Measurements from ENCODE around the gene AGFG2. TPM values are rescaled to one million over a fixed set of nuclear protein-coding genes. Genes with fewer than 3 reads are reported as not detected.

Gene AGFG2
- total RNA-seq, 1 experiment from 2014 or later: 6.5 TPM

DNA sequence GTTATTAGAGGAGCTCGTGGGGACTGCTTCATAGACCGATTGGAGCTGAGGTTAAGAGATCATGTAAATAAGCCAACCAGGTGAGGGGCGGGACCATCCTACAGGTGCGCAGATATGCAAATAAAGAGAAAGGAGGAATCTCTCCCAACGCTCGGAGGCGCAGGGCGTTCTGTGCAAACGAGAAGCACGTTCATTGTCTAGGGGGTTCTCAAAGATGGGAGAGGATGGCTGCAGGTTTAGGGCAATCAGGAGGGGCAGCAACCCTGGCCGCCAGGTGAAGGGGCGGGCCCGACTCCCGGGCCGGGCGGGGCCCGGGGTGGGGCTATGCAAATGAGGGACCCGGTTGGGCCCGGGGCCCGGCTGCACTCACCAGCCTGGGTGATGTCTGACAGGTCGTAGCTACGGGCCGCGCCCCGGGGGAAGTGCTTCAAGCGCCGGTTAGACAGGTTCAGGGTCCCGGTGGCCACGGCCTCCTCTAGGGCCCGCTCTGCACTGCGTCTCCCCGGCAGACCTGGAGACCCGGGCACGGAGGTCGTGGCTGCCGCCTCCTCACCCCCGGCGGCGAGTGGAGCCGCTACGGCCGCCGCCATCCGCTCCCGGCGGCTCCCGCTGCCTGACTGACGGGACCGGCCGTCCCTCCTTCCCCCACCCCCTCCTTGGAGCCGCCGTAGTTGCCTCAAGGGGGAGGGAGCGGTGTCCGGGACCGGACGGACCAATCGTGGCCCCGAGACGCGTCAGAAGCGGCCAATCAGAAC, 46.7 kb downstream of the AGFG2 start, which contains the start of gene LRCH4:
Gene LRCH4 (minus strand): TSS at position 619 of the 755 bp plus-strand sequence. CDS start 29 bp downstream, at position 590.
- no peak for DNase-seq (ENCODE audit: low read depth)

DNA sequence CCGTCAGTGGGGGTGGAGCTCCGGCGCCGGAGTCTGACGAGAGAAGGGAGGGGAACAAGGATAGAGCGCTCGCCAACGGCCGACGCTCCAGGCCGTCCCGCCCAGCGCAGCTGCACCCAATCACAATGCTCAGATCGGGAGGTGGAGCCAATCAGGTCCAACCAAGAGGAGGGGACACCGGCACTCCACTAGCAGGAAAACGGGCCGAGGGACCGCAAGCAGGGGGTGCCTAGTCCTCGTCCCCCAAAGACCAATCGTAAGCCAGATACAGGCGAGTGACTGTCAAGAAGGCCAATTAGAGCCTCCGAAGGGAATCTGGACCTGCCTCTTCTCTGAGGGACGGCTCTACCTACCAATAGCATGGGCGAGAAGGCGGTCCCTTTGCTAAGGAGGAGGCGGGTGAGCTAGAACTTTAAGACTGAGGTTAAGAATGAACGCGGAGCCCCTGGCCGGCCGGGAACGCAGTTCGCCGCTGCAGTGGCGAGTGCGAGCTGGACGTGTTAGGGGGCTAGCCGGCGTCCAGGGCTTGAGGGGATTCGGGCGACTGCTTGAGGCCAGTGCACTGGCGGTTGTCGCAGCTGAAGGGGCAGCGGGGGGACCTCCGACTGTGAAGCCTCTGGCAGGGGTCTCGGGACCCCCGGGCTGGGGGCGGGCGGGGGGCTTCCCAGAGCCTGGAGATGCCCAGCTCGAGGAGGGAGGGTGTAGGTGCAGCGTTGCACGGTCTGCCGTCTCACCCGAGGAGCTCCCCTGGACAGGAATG, 47.4 kb downstream of the AGFG2 start, which contains the start of gene FBXO24:
Gene FBXO24 (plus strand): TSS at position 63 of the 760 bp plus-strand sequence. CDS start 298 bp downstream, at position 361.
- DNase-seq (ENCODE audit: low read depth): peak; percentile 100

DNA sequence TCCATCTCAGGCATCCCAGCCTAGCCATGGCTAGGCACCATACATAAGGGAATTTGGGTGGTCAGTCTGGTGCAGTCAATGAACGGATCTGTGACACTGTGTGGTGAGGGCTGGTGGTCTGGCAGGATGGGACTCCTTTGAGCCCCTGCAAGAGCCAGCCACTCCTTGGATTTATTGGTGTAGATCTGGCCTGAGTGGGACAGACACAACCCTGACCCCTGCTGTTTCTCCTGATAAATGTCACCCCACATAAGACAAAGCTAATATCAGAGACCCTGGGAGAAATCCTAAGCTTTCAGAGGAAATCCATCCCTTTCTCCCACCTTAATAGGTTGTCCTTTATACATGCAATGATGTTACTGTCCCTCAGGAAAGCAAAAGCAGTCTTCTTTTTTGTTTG, 49.4 kb downstream of the AGFG2 start:
- peak; percentile 50 for DNase-seq (ENCODE audit: low read depth)

DNA sequence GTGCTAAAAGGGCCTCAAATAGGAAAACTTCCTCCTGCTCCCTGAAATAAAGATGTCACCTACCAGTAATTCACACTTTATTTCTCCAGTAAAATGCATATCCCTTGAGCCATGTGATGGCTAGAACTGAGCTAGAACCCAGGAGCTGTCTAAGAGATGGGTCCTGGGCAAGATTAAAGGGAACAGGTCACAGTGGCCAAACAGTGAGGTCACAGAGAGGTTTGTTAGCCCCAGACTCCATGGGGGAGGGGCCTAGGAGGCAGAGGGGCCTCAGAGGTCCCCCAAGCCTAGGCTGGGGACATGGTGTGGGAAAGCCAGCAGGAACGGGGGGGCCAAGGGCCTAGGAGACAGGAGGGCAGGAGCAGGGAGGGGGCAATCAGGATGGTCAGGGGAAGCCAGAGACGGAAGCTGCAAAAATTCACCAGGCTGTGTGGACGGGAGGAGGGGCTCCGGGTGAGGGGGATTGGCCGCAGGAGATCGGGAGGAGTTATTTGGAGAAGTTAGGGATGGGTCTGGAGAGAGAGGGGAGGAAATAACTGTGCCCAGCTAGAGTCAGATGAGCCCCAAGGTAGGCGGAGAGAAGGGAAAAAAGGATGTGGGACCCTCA, 50.4 kb downstream of the AGFG2 start:
- no peak for DNase-seq (ENCODE audit: low read depth)

DNA sequence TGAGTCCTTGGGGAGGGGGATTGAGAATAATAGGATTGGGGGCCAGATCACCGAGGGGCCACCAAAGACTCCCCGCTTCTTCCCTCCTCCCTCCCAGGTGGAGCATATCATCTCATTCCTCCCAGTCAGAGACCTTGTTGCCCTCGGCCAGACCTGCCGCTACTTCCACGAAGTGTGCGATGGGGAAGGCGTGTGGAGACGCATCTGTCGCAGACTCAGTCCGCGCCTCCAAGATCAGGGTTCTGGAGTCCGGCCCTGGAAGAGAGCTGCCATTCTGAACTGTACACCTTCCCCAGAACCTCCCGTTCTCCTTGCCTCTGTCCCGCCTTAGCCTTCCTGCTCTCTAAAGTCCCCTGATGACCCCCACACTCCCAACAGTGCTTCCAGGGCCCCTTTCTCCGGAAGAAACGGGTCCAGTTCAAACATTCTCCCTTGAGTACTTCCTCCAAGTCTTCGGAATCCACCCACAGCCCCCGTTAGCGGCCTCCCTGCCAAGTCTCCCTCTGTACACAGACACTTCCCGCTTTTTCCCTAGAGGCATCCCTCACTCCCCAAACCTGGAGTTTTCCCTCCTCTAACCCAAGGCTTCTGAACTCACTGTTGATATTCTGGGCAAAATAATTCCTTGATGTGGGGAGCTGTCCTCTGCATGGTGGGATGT, 51.2 kb downstream of the AGFG2 start:
- no peak for DNase-seq (ENCODE audit: low read depth)

DNA sequence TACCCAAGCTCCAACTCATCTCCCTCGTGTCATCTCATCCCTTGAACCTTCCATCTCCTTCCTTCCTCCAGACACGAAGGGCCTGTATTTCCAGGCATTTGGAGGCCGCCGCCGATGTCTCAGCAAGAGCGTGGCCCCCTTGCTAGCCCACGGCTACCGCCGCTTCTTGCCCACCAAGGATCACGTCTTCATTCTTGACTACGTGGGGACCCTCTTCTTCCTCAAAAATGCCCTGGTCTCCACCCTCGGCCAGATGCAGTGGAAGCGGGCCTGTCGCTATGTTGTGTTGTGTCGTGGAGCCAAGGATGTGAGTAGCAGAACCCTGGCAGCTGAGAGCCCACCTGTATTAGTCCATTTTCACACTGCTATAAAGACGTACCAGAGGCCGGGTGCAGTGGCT, 52.6 kb downstream of the AGFG2 start:
- DNase-seq (ENCODE audit: low read depth): no peak

DNA sequence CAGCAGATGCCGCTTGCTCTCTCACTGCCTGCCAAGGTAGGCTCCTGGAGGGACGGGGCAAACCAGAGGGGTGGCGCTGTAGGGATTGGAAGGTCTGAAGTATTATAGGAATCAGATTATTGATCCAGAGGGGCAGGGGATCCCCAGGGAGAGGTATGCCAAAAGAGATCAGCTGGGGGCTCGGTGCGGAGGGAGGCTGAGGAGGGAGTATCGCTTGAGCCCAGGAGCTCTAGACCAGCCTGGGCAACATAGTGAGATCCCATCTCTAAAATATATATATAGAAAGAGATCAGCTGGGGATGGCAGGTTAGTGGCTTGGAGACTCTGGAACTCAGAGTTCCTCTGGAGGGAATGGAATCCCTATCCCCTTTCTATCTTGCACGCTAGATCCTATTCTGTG, 56.2 kb downstream of the AGFG2 start:
- DNase-seq (ENCODE audit: low read depth): no peak

DNA sequence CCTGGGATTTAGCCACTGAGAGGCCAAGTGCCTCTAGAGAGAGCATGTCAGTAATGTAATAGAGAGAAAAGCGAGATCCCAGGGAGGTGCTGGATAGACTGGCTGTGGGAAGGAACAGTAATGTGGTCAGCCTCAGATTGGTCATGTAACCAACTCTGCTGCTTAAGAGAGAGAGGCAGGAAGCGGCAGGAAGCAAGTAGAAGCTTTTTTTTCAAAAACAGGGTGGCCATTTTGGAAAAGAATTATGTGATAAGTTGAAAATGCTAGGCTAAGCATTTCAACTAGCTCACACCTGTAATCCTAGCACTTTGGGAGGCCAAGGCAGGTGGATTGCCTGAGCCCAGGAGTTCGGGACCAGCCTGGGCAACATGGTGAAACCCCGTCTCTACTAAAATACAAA, 59.4 kb downstream of the AGFG2 start:
- peak; percentile 26 for DNase-seq (ENCODE audit: low read depth)

DNA sequence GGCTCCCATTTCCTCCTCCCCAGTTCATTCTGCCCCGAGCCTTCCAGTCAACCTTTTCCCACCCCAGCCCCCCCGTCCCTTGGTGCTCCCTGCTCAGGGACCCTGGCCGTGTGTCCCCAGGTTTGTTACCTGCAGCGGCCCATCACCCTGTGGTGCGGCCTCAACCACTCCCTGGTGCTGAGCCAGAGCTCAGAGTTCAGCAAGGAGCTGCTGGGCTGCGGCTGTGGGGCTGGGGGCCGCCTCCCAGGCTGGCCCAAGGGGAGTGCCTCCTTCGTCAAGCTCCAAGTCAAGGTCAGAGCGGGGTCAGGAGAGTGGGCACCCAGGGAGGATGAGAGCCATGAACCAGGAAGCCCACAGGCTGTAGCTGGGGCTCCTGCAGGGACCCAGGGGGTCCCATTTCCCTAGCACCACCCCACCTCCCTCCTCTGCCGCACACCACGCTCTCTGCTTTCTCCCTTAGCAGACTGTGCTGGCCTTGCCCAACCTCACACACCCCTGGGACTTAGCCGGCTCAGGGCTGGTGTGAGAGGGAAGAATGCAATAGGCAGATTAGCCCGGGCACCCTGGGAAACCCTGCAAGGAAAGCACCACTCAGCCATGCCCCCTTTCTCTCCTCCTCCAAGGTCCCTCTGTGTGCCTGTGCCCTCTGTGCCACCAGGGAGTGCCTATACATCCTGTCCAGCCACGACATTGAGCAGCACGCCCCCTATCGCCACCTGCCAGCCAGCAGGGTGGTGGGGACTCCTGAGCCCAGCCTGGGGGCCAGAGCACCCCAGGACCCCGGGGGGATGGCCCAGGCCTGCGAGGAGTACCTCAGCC, 61.1 kb downstream of the AGFG2 start:
- DNase-seq (ENCODE audit: low read depth): no peak

DNA sequence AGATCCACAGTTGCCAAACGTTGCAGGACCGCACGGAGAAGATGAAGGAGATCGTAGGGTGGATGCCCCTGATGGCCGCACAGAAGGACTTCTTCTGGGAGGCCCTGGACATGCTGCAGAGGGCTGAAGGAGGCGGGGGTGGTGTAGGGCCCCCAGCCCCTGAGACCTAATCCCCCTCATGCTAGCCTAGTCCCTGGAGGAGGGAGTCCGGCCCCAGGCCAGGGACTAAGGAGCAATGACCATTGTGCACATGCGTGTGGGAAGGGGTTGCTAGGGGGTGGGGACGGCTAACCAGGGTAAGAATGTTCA, 61.7 kb downstream of the AGFG2 start:
- no peak for DNase-seq (ENCODE audit: low read depth)

DNA sequence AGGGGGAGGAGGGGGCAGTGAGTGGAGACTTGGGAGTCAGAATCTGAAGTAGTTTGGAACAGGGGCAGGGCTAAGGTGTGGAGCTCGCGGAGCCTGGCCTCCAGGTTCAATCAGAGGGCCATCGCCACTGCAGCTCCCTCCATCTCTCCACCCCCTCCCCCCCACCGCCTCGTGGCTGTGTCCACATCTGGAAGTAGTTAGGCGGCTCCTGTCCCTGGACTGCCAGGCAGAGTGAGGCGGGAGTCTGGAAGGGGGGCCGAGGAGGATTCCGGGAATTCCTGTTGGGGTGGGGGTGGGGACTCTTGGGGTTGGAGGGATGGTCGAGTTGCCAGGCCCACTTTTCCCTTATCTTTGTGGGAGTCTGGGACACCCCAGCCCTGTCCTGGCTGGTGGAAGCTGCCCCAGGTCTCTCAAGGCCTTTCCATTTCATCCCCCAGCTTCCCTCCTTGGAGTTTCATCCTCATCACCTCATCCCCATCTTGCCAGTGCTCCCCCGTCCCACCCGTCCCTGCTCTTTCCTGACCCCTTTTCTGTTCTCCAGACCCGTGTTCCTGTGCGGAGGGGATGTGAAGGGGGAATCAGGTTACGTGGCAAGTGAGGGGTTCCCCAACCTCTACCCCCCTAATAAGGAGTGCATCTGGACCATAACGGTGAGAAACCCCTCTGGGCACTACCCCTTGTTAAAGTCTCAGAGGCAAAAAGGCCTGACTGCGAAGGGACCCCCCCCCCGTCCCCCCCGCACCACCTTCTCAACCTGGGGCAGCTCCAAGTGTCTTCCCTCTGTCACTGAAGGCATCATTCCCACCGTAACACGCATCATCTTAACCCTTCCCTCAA, 64.1 kb downstream of the AGFG2 start:
- DNase-seq (ENCODE audit: low read depth): peak; percentile 94

DNA sequence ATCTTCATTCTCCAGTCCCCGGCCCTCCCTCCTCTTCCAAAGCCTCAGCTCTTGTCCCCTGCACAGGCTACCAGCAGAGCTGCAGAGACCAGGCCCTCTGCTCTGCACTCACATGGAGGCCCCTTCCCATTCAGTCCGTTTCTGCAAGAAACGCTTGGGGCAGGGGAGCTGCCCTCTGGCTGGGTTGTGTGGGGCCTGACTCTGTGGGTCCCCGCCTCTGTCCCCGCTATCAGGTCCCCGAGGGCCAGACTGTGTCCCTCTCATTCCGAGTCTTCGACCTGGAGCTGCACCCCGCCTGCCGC, 64.7 kb downstream of the AGFG2 start:
- peak; percentile 43 for DNase-seq (ENCODE audit: low read depth)

DNA sequence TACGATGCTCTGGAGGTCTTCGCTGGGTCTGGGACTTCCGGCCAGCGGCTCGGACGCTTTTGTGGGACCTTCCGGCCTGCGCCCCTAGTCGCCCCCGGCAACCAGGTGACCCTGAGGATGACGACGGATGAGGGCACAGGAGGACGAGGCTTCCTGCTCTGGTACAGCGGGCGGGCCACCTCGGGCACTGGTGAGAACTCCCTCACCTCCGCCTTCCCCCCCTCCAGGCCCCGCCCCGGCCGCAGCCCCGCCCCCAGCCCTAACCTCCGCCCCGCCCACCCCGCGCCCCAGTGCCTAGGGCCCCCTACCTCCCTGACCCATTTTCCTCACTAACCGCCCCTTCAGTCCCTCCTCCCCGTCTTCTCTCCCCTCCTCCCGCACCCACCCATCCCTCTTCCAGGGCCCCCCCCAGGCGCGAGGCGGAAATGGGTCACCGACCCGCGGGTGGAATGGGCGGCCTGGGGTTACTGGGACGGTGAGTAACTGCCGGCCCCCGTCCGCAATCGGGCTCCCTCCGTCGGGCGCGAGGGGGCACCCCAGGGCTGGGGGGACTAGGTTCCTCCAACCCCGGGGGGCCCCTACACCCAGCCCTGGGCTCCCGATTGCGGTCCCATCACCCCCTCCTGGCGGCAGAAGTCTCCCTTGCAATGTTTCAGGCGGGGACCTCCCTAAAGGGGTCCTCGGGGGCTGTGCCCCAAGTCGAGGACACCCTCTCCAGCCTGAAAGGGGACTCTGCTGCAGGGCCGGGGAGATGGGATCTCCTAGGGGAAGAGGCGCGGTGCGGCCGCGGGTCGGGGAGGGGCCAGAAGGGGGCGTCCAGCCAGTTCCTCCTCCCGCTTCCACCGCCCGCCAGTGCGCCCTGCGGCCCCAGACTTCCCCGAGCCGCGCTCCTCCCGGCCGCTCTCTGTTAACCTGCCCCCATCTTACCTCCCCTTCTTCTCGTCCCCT, 65.3 kb downstream of the AGFG2 start:
- DNase-seq (ENCODE audit: low read depth): peak; percentile 79

DNA sequence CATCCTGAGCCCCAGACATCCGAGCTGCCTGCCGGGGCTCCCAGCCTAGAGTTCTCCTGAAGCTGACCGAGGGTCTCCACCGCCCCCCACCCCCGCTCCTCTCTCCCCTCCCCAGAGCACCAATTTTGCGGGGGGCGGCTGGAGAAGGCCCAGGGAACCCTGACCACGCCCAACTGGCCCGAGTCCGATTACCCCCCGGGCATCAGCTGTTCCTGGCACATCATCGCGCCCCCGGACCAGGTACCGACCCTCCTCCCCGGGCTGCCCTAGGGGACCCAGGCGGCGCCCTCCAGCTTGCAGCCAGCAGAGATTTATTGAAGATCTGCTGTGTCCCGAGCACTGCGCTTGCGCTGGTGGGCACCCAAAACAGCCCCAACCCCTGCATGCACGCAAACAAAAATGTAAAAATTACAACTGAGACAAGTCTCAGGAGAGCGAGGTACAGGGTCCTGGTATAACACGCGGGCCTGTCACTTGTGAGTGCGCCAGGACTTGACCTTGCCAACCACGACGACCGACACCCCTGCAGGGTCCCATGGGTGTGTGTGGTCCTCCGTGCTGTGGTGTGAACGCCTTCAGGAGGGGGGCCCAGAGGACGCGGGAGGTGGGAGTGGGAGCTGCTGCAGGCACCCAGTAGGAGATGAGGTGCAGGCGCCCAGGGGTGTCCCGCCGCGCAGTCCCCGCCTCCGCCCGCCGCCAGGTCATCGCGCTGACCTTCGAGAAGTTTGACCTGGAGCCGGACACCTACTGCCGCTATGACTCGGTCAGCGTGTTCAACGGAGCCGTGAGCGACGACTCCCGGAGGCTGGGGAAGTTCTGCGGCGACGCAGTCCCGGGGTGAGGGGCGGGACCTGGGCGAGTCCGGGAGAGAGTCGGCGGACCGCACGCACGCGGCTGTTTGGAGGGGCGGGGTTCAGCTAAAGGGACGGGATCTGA, 66.2 kb downstream of the AGFG2 start:
- DNase-seq (ENCODE audit: low read depth): no peak

DNA sequence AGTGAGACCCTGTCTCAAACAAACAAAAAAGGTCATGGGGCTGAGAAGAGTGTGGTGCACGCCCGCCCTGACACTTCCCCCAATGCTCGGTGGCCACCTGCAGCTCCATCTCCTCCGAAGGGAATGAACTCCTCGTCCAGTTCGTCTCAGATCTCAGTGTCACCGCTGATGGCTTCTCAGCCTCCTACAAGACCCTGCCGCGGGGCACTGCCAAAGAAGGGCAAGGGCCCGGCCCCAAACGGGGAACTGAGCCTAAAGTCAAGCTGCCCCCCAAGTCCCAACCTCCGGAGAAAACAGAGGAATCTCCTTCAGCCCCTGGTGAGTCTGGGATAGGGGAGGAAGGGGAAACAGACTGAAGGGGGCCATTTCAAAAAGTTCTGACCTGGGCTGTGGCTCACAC, 67.3 kb downstream of the AGFG2 start:
- no peak for DNase-seq (ENCODE audit: low read depth)

DNA sequence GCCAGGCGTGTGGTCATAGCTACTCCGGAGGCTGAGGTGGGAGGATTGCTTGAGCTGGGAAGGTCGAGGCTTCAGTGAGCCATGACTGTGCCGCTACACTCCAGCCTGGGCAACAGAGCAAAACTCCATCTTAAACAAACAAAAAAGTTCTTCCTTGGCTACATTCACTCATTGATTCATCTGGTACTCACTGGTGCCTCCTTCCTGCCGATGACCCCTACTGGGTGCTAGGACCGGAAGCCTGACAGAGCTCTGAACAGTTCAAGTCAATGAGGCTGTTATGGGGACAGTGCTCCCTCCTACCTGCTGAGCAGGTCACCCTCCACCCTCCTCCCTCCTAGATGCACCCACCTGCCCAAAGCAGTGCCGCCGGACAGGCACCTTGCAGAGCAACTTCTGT, 68.1 kb downstream of the AGFG2 start:
- DNase-seq (ENCODE audit: low read depth): no peak

DNA sequence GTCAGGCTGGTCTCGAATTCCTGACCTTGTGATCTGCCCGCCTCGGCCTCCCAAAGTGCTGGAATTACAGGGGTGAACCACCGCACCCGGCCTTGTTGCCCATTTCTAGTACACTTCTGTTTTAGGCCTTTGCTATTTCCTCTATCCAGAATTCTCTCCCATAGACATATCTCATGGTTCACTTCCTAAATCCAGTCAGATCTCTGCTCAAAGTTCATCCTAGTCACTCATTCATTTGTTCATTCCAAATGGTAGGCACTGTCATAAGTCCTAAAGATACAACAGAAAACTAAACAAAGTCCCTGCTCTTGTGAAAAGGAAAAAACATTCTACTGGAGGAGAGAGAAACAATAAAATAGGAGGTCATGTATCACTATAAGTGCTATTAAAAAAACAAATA, 71.0 kb downstream of the AGFG2 start:
- no peak for DNase-seq (ENCODE audit: low read depth)

DNA sequence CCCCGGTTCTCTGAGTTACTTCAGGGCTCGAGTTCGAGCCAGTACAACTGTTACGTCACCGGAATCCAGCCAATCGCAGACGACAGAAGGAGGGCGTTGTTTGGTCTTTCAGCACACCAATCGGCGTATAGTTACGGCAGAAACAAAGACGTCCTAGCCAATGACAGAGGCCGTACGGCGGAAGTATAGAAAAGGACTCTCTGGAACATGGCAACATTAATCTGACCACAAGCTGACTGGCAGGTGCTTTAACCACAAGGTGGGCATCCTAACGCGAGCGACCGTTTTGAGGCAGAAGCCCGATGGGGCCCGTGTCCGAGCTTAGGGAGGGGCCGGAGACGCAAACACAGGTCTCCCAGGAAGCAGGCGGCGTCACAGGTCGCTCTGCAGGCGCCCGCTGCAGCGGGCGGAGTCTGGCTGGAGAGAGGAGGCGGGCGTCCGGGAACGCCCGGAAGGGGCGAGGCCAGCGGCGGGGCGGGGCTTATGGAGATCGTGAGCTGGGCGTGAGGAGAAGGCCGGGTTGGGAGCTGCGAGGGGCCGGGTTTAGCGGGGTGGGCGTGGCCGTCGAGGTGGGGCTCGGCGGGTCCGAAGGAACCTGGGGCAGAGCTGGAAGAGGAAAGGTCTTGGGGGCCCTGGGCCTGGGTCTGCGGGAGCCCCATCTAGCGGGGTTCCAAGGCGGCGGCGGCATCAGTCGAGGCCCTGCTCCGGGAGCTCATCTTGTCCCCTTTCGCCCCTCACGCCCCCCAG, 73.2 kb downstream of the AGFG2 start, which contains the start of gene MOSPD3:
Gene MOSPD3 (plus strand): TSS at position 558 of the 747 bp plus-strand sequence. CDS start 252 bp downstream, outside the sequence.
- DNase-seq (ENCODE audit: low read depth): peak; percentile 99
